Esophagus muscularis mucosa (tissue), 4 donors: Measurements from ENCODE around the gene IZUMO4. TPM values are rescaled to one million over a fixed set of nuclear protein-coding genes. Genes with fewer than 3 reads are reported as not detected.
"Not testable (repeated sequence)": the region's sequence is repeated elsewhere in the genome, so short reads cannot be mapped to it uniquely, and the experiment has no call there.

Experiments used
- DNase-seq: peaks from one replicate; pipeline ENCODE4 v3.0.0-alpha.2; 2017; ENCODE audit errors: extremely low spot score
- H3K27ac ChIP-seq, 4 donors: fragments of 200-600 bp; sonication (generic); replicated peaks in 1 of 4; 1 replicate in 3 of 4; 2 replicates in 1 of 4; pipeline ENCODE4 v1.5.1; 2016 to 2019; ENCODE audit warnings: mild to moderate bottlenecking in 1 of 4
- H3K27me3 ChIP-seq, 4 donors: fragments of 200-600 bp; sonication (generic); one replicate each; pipeline versions ENCODE4 v1.5.1 to v1.6.0; 2016 to 2019
- H3K36me3 ChIP-seq, 4 donors: fragments of 200-600 bp; sonication (generic); one replicate each; pipeline ENCODE4 v1.5.1; 2016 to 2019
- H3K4me1 ChIP-seq, 4 donors: fragments of 200-600 bp; sonication (generic); one replicate each; pipeline ENCODE4 v1.5.1; 2016 to 2019
- H3K4me3 ChIP-seq, 4 donors: fragments of 200-600 bp; sonication (generic); 1 replicate in 2 of 4; 2 replicates in 2 of 4; pipeline ENCODE4 v1.5.1; 2016 to 2019; ENCODE audit warnings: mild to moderate bottlenecking in 4 of 4, moderate library complexity in 1 of 4
- H3K9me3 ChIP-seq, 4 donors: fragments of 200-600 bp; sonication (generic); 1 replicate in 3 of 4; 2 replicates in 1 of 4; pipeline ENCODE4 v1.5.1; 2016 to 2019
- EP300 ChIP-seq: sonication (generic); formaldehyde crosslinking; IDR thresholded peaks from one replicate; pipeline ENCODE4 v1.6.1; 2017; ENCODE audit warnings: antibody characterized with exemption
- POLR2A ChIP-seq: fragments of 450-650 bp; IDR thresholded peaks from one replicate; pipeline ENCODE4 v1.6.1; 2017; ENCODE audit warnings: antibody characterized with exemption, moderate library complexity, mild to moderate bottlenecking, low read depth
- POLR2AphosphoS5 ChIP-seq, 2 donors: sonication (generic); formaldehyde crosslinking; IDR thresholded peaks; one replicate each; pipeline ENCODE4 v1.6.1; 2017; ENCODE audit warnings: antibody characterized with exemption in 2 of 2
- WGBS: methylation state at CpG from one replicate; pipeline ENCODE4 v1.1.5; 2018; 5-methylcytosine and 5-hydroxymethylcytosine counted together
- intact Hi-C: fragments of 100-400 bp; cut with DNase I; formaldehyde crosslinking; loops from one replicate; pipeline ENCODE4 v1.15.1; 2023
- total RNA-seq, 4 donors: library from RNA; depleted of rRNA; stranded (reverse); fragments of >200 nt; gene quantifications; one replicate each; pipeline versions ENCODE4 v1.1.0 to v1.2.1, GENCODE V29; 2016
- TF ChIP-seq, protein P1 (sequence below), 3 experiments: fragments of 200-600 bp in 2 of 3; fragments of 450-650 bp in 1 of 3; sonication (generic) in 2 of 3; IDR thresholded peaks; one replicate each; pipeline ENCODE4 v1.5.1; 2017 to 2019; ENCODE audit warnings: antibody characterized with exemption in 3 of 3, mild to moderate bottlenecking in 2 of 3, moderate library complexity in 1 of 3

IZUMO4 gene
- total RNA-seq, 4 donors from 2014 or later: 1.9 to 6.0 (median 3.9) TPM

GRCh38 chr19:2081873-2082810, 14.6 kb upstream of the IZUMO4 start:
- DNase-seq: no peak
- H3K4me3 ChIP-seq: no peak overlapping the region
- intact Hi-C loops: no loop called here
- no peak for TF ChIP-seq POLR2A
- TF ChIP-seq EP300: no peak
- TF ChIP-seq, protein P1, sequence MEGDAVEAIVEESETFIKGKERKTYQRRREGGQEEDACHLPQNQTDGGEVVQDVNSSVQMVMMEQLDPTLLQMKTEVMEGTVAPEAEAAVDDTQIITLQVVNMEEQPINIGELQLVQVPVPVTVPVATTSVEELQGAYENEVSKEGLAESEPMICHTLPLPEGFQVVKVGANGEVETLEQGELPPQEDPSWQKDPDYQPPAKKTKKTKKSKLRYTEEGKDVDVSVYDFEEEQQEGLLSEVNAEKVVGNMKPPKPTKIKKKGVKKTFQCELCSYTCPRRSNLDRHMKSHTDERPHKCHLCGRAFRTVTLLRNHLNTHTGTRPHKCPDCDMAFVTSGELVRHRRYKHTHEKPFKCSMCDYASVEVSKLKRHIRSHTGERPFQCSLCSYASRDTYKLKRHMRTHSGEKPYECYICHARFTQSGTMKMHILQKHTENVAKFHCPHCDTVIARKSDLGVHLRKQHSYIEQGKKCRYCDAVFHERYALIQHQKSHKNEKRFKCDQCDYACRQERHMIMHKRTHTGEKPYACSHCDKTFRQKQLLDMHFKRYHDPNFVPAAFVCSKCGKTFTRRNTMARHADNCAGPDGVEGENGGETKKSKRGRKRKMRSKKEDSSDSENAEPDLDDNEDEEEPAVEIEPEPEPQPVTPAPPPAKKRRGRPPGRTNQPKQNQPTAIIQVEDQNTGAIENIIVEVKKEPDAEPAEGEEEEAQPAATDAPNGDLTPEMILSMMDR (IDR thresholded peaks at IDR 0.05): no peak
- TF ChIP-seq POLR2AphosphoS5 (IDR thresholded peaks at IDR 0.05): no peak
- peak overlapping the region; percentile 51 to 67 (median 54) for H3K27ac ChIP-seq
- H3K36me3 ChIP-seq: peaks cover 19 to 78% (median 61%) of the 10 kb centered on the region in 4 donors
- 81% methylated on average over 19 of the region's 30 CpGs for WGBS
- H3K27me3 ChIP-seq: no peaks in the 10 kb centered on the region
- no peaks in the 10 kb centered on the region for H3K9me3 ChIP-seq
- peaks cover 12 to 70% (median 59%) of the 10 kb centered on the region in 4 donors for H3K4me1 ChIP-seq

DNA sequence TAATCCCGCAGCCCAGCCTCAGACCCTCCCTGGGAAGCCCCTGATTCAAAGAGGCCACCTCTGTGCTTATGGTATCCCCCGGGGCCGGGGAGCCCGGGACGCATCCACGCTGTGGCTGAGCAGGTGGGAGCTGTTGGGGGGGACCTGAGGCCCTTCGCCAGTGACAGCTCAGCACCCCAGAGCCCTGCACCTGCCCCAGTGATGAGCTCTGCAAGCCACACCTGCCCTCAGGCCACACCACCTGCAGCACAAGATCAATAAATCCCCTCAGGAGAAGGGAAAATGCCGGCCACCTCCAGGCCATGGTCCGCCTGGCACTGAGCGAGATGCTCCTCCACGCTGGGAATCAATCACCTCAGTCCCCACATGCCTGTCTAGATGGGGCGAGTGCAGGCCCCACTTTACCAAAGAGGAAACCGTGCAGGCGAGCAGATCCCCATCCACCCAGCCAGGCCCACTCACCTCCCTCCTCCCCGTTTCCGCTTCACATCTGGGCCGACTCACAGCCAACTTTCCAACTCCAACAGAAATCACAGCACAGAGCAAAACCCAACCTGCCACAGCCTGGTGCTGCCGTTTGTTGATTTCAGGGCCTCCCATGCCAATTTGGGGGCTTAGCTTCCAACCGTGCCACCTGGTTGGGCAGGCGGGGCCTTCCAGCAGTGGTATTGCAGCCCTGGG, 13.4 kb upstream of the IZUMO4 start:
- Histone ChIP-seq H3K27me3 (no peaks in the 10 kb centered on the region), H3K4me3 (peak overlapping the region in 2 of 4 donors; percentile 20 to 40), H3K36me3 (peaks cover 7 to 66% (median 49%) of the 10 kb centered on the region in 4 donors), H3K4me1 (peaks cover 12 to 82% (median 70%) of the 10 kb centered on the region in 4 donors), H3K9me3 (no peaks in the 10 kb centered on the region), H3K27ac (peak overlapping the region; percentile 51 to 67 (median 54))
- DNase-seq: no peak
- TF ChIP-seq EP300 (no peak), POLR2AphosphoS5 (IDR thresholded peaks at IDR 0.05) (no peak), POLR2A (no peak)
- TF ChIP-seq, protein P1 (IDR thresholded peaks at IDR 0.05): no peak
- intact Hi-C loops: no loop called here
- 57% methylated on average over 16 of the region's 20 CpGs for WGBS

GRCh38 chr19:2084993-2085720, 11.6 kb upstream of the IZUMO4 start:
- Histone ChIP-seq H3K4me3 (peak overlapping the region in 2 of 4 donors; percentile 12 to 40), H3K4me1 (peaks cover 23 to 97% (median 86%) of the 10 kb centered on the region in 4 donors), H3K36me3 (peaks cover 0 to 48% (median 31%) of the 10 kb centered on the region in 4 donors), H3K27me3 (no peaks in the 10 kb centered on the region), H3K27ac (peak overlapping the region; percentile 48 to 67 (median 54)), H3K9me3 (no peaks in the 10 kb centered on the region)
- TF ChIP-seq, protein P1 (IDR thresholded peaks at IDR 0.05): no peak
- peak; percentile 22 to 45 for TF ChIP-seq POLR2AphosphoS5 (IDR thresholded peaks at IDR 0.05)
- intact Hi-C loops: no loop called here
- DNase-seq: no peak
- 76% methylated on average over 22 of the region's 28 CpGs for WGBS

DNA sequence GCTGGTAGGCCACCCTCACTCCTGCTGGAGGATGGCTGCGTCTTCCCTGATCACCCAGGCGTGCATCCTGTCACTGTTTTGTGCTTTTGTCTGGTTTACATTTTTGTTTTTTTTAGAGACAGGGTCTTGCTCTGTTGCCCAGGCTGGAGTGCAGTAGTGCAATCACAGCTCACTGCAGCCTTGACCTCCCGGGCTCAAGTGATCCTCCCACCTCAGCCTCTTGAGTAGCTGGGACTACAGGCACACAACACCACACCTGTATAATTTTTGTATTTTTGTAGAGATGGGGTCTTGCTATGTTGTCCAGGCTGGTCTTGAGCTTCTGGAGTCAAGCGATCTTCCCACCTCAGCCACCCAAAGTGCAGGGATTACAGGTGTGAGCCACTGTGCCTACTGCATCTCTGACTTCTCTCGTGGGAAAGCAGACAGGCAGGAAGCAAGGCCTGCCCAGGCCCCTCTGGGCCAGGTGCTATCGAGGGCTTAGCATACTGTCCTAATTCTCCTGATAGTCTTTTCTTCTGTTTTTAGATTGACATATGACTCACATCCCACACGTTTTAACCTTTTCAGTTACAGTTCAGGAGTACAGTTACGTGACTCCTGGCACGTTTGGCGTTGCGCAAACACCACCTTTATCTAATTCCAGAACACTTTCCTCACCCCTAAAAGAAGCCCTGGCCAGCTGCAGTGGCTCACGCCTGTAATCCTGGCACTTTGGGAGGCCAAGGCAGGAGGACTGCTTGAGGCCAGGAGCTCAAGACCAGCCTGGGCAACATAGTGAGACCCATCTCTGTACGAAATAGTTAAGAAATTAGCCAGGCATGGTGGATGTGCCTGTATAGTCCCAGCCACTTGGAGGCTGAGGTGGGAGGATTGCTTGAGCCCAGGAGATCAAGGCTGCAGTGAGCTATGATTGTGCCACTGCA, 9.8 kb upstream of the IZUMO4 start:
- 72% methylated on average over 13 of the region's 13 CpGs for WGBS
- Histone ChIP-seq H3K4me1 (peaks cover 38 to 100% (median 95%) of the 10 kb centered on the region in 4 donors), H3K36me3 (peaks cover 0 to 30% (median 23%) of the 10 kb centered on the region in 4 donors), H3K27ac (peak overlapping the region in 3 of 4 donors; percentile 30 to 99 (median 55))
- H3K27me3 ChIP-seq, H3K4me3 ChIP-seq, DNase-seq, H3K9me3 ChIP-seq, intact Hi-C loops: not testable (repeated sequence)
